Aorta (tissue), 5 donors: ENCODE data around the gene VWA2. TPM values are rescaled to one million over a fixed set of nuclear protein-coding genes. Genes with fewer than 3 reads are reported as not detected.
A peak's percentile ranks its signal among the peaks of the same experiment; 100 is the strongest.

Source experiments
- ATAC-seq: fragments of 200-7000 bp; cut with Tn5 transposase; one replicate; pipeline ENCODE4 v1.9.1; 2022; ENCODE audit warnings: moderate library complexity; ENCODE audit not compliant: low FRiP score
- DNase-seq, 2 donors: peaks; one replicate each; pipeline ENCODE4 v3.0.0-alpha.2; 2020
- H3K27ac ChIP-seq, 2 donors: one replicate each; pipeline ENCODE4 v1.5.1; 2013; ENCODE audit warnings: low read length in 2 of 2, mild to moderate bottlenecking in 2 of 2, moderate library complexity in 2 of 2, control low read depth in 1 of 2, inconsistent platforms in 1 of 2, low read depth in 1 of 2
- H3K27me3 ChIP-seq, 2 donors: one replicate each; pipeline ENCODE4 v1.6.1; 2013; ENCODE audit warnings: control low read depth in 1 of 2, low read length in 1 of 2, mild to moderate bottlenecking in 1 of 2, moderate library complexity in 1 of 2; ENCODE audit not compliant: insufficient read depth in 2 of 2, control insufficient read depth in 1 of 2
- H3K36me3 ChIP-seq, 2 donors: one replicate each; pipeline ENCODE4 v1.6.1; 2013; ENCODE audit warnings: control low read depth in 1 of 2, low read length in 1 of 2, mild to moderate bottlenecking in 1 of 2; ENCODE audit not compliant: insufficient read depth in 2 of 2, control insufficient read depth in 1 of 2
- H3K4me1 ChIP-seq, 2 donors: one replicate each; pipeline ENCODE4 v1.6.1; 2013; ENCODE audit warnings: low read length in 2 of 2, control low read depth in 1 of 2, mild to moderate bottlenecking in 1 of 2, moderate library complexity in 1 of 2; ENCODE audit not compliant: insufficient read depth in 2 of 2, control insufficient read depth in 1 of 2
- H3K4me3 ChIP-seq, 2 donors: one replicate each; pipeline ENCODE4 v1.5.1; 2013; ENCODE audit warnings: low read length in 2 of 2, control low read depth in 1 of 2, mild to moderate bottlenecking in 1 of 2
- H3K9me3 ChIP-seq: one replicate; pipeline ENCODE4 v1.6.1; 2013; ENCODE audit warnings: mild to moderate bottlenecking, low read length; ENCODE audit not compliant: control insufficient read depth
- WGBS, 2 donors: extraction: QIAGEN DNeasy Blood & Tissue Kit; methylation state at CpG; one replicate each; pipeline ENCODE4 v1.1.7; 2013; 5-methylcytosine and 5-hydroxymethylcytosine counted together
- intact Hi-C, 2 donors: fragments of 100-400 bp; cut with DNase I; formaldehyde crosslinking; loops; one replicate each; pipeline versions ENCODE4 v1.14.2 to v1.15.0; 2022
- polyA plus RNA-seq, 2 donors: library from polyadenylated mRNA; stranded (reverse); fragments of 200-250 nt; gene quantifications; one replicate each; pipeline ENCODE4 v1.2.3, GENCODE V29; 2013
- total RNA-seq, 2 donors: library from RNA; stranded (reverse); fragmentation: NEBNext Ultra II Directional; extraction: Animal tissue kit (Norgen Biotek cat#: 25700); gene quantifications; one replicate each; pipeline ENCODE4 v1.2.1, GENCODE V29; 2021
- donor health status: healthy with polysubstance abuse.
- donor health status: Bipolar disorder and iron deficiency.
- donor health status: DM: no; HTN: no; CAD: no.
- donor health status: DM: no; HTN: no; CAD: no.
- donor health status: DM: yes; HTN: yes; CAD: no.

The VWA2 gene
- total and polyA plus RNA-seq, 4 donors = 0.13 to 0.45 TPM; not detected in 2

- no peak for ATAC-seq
- Histone ChIP-seq H3K27ac (no peak overlapping the region), H3K36me3 (no peaks in the 10 kb centered on the region), H3K27me3 (no peaks in the 10 kb centered on the region), H3K4me1 (no peaks in the 10 kb centered on the region), H3K4me3 (no peak overlapping the region), H3K9me3 (no peaks in the 10 kb centered on the region)
- peak in 1 of 2 donors; percentile 84 for DNase-seq
- 15 to 18% methylated on average over 14 of the region's 14 CpGs for WGBS, 2 donors
- intact Hi-C loops = loop anchor here in 1 of 2 donors (5.0 to 10.0 kb wide), 3 partner anchors 100 to 223 kb away; partner anchors contain the start of gene AFAP1L2
These were observed 63.1 kb downstream of the VWA2 start for GRCh38 chr10:114301951-114302710.

GRCh38 chr10:114303556-114303955 is 64.5 kb downstream of the VWA2 start:
- H3K4me1 ChIP-seq = no peaks in the 10 kb centered on the region
- peak overlapping the region in 1 of 2 donors; percentile 28 for H3K27ac ChIP-seq
- WGBS, 2 donors = 71 to 73% methylated on average over 10 of the region's 10 CpGs
- H3K9me3 ChIP-seq = no peaks in the 10 kb centered on the region
- intact Hi-C loops = loop anchor here in 1 of 2 donors (5.0 to 10.0 kb wide), 3 partner anchors 99 to 221 kb away; partner anchors contain the start of gene AFAP1L2
- H3K36me3 ChIP-seq = no peaks in the 10 kb centered on the region
- ATAC-seq (no peak), DNase-seq (peak in 1 of 2 donors; percentile 65)
- no peak overlapping the region for H3K4me3 ChIP-seq
- H3K27me3 ChIP-seq = no peaks in the 10 kb centered on the region

- Histone ChIP-seq H3K27me3 (no peaks in the 10 kb centered on the region), H3K4me3 (peak overlapping the region in 1 of 2 donors; percentile 11), H3K36me3 (no peaks in the 10 kb centered on the region), H3K9me3 (no peaks in the 10 kb centered on the region), H3K27ac (peak overlapping the region in 1 of 2 donors; percentile 28), H3K4me1 (no peaks in the 10 kb centered on the region)
- 0% methylated on average over 14 of the region's 14 CpGs for WGBS, 2 donors
- DNase-seq = peak; percentile 86 to 87
- ATAC-seq = peak; percentile 85
- intact Hi-C loops = loop anchor here (1.0 to 10.0 kb wide), 5 partner anchors 98 to 221 kb away; partner anchors contain the start of gene AFAP1L2 (in 1 of the 2)
These were observed 65.0 kb downstream of the VWA2 start for GRCh38 chr10:114304017-114304570.

GRCh38 chr10:114304571-114305421 is 65.7 kb downstream of the VWA2 start:
- H3K27ac ChIP-seq = peak overlapping the region in 1 of 2 donors; percentile 43
- peak; percentile 65 to 83 for DNase-seq

GRCh38 chr10:114305521-114305925 is 66.5 kb downstream of the VWA2 start:
- H3K36me3 ChIP-seq = no peaks in the 10 kb centered on the region
- DNase-seq (peak in 1 of 2 donors; percentile 71), ATAC-seq (no peak)
- H3K27me3 ChIP-seq = no peaks in the 10 kb centered on the region
- no peaks in the 10 kb centered on the region for H3K9me3 ChIP-seq
- no peak overlapping the region for H3K4me3 ChIP-seq
- intact Hi-C loops = loop anchor here (2.0 to 10.0 kb wide), 2 partner anchors 133 to 219 kb away; no protein-coding TSS in a partner anchor
- 98% methylated on average over 18 of the region's 18 CpGs for WGBS, 2 donors
- no peaks in the 10 kb centered on the region for H3K4me1 ChIP-seq
- H3K27ac ChIP-seq = no peak overlapping the region

More at GRCh38 chr10:114304571-114305421, 65.7 kb downstream of the VWA2 start:
- Histone ChIP-seq H3K9me3 (no peaks in the 10 kb centered on the region), H3K27me3 (no peaks in the 10 kb centered on the region), H3K4me1 (no peaks in the 10 kb centered on the region), H3K36me3 (no peaks in the 10 kb centered on the region), H3K4me3 (peak overlapping the region in 1 of 2 donors; percentile 11)
- intact Hi-C loops = loop anchor here (1.0 to 10.0 kb wide), 5 partner anchors 98 to 220 kb away; partner anchors contain the start of gene AFAP1L2 (in 1 of the 2)
- ATAC-seq = peak; percentile 77
- 15 to 16% methylated on average over 40 to 41 of the region's 41 CpGs for WGBS, 2 donors

GRCh38 chr10:114306116-114306973 is 67.3 kb downstream of the VWA2 start:
- intact Hi-C loops = loop anchor here in 1 of 2 donors (10.0 kb wide), 1 partner anchor 218 kb away; no protein-coding TSS in a partner anchor
- Histone ChIP-seq H3K27ac (no peak overlapping the region), H3K9me3 (no peaks in the 10 kb centered on the region), H3K4me1 (no peaks in the 10 kb centered on the region), H3K27me3 (no peaks in the 10 kb centered on the region), H3K36me3 (no peaks in the 10 kb centered on the region), H3K4me3 (no peak overlapping the region)
- DNase-seq = no peak
- WGBS, 2 donors = 90% methylated on average over 15 to 18 of the region's 19 CpGs
- ATAC-seq = no peak

- Histone ChIP-seq H3K27me3 (no peaks in the 10 kb centered on the region), H3K27ac (no peak overlapping the region), H3K9me3 (no peaks in the 10 kb centered on the region), H3K4me1 (no peaks in the 10 kb centered on the region), H3K36me3 (no peaks in the 10 kb centered on the region), H3K4me3 (no peak overlapping the region)
- 94 to 96% methylated on average over 10 of the region's 10 CpGs for WGBS, 2 donors
- intact Hi-C loops = loop anchor here in 1 of 2 donors (10.0 kb wide), 1 partner anchor 217 kb away; no protein-coding TSS in a partner anchor
- no peak for ATAC-seq
- no peak for DNase-seq
These were observed 68.7 kb downstream of the VWA2 start for GRCh38 chr10:114307731-114308130.
